ENCODE results near the gene PUM1.

- TF ChIP-seq CTCF (IDR thresholded peaks at IDR 0.05), result no peak
- TF ChIP-seq POLR2A (IDR thresholded peaks at IDR 0.05), result no peak
- TF ChIP-seq EP300 (IDR thresholded peaks at IDR 0.05), result no peak
Measured at GRCh38 chr1:30894508-30894973, 171.0 kb downstream of the PUM1 start.
